T-cell (primary cell): Measurements from ENCODE around the gene PJVK. TPM values are rescaled to one million over a fixed set of nuclear protein-coding genes. Genes with fewer than 3 reads are reported as not detected.
"Not testable (repeated sequence)": the region's sequence is repeated elsewhere in the genome, so short reads cannot be mapped to it uniquely, and the experiment has no call there.

Experiments used
- ATAC-seq, 4 experiments: fragments of 200-7000 bp in 3 of 4; fragments of 150-1000 bp in 1 of 4; cut with Tn5 transposase; replicated peaks in 1 of 4; 1 replicate in 3 of 4; 2 replicates in 1 of 4; pipeline ENCODE4 v1.10.0; 2021; ENCODE audit warnings: moderate library complexity in 3 of 4, mild to moderate bottlenecking in 2 of 4, moderate number of reproducible peaks in 1 of 4
- CTCF ChIA-PET, 2 donors: fragments of 300-600 bp; sonication (Branson Sonifier 250); formaldehyde crosslinking; loops; one replicate each; lab custom pipeline; 2022; ENCODE audit warnings: antibody characterized with exemption in 2 of 2; lab: Charles Lee
- POLR2A ChIA-PET, 2 donors: fragments of 300-600 bp; sonication (Branson Sonifier 250); formaldehyde crosslinking; loops; one replicate each; lab custom pipeline; 2022; ENCODE audit warnings: antibody characterized with exemption in 2 of 2; lab: Charles Lee
- DNase-seq, 35 experiments: peaks; one replicate each; pipeline versions ENCODE4 v3.0.0 to v3.0.0-alpha.2; 2013 to 2023
- H3K27ac ChIP-seq: one replicate; pipeline ENCODE4 v1.5.1; 2013; ENCODE audit warnings: low read length
- H3K27me3 ChIP-seq, 2 experiments: replicated peaks in 1 of 2; 1 replicate in 1 of 2; 2 replicates in 1 of 2; pipeline versions ENCODE4 v1.6.1 to v1.7.0; 2013; ENCODE audit warnings: low read length in 1 of 2, mixed read lengths in 1 of 2; ENCODE audit not compliant: control insufficient read depth in 2 of 2, insufficient read depth in 2 of 2; ENCODE audit errors: extremely low read depth in 1 of 2
- H3K36me3 ChIP-seq, 2 donors: 1 replicate in 1 of 2; 2 replicates in 1 of 2; pipeline versions ENCODE4 v1.6.1 to v1.7.0; 2013; ENCODE audit warnings: low read length in 1 of 2; ENCODE audit not compliant: control insufficient read depth in 2 of 2, insufficient read depth in 1 of 2; ENCODE audit errors: extremely low read depth in 1 of 2
- H3K4me1 ChIP-seq, 2 experiments: 1 replicate in 1 of 2; 2 replicates in 1 of 2; pipeline versions ENCODE4 v1.6.1 to v1.7.0; 2013; ENCODE audit warnings: low read length in 2 of 2, mixed read lengths in 1 of 2; ENCODE audit not compliant: insufficient read depth in 2 of 2, control insufficient read depth in 1 of 2; ENCODE audit errors: extremely low read depth in 1 of 2
- H3K4me3 ChIP-seq, 2 donors: 1 replicate in 1 of 2; 2 replicates in 1 of 2; pipeline versions ENCODE4 v1.5.1 to v1.7.0; 2013; ENCODE audit warnings: mild to moderate bottlenecking in 2 of 2, low read length in 1 of 2, moderate library complexity in 1 of 2; ENCODE audit not compliant: control insufficient read depth in 1 of 2; ENCODE audit errors: extremely low read depth in 1 of 2
- H3K9me3 ChIP-seq: 2 replicates; pipeline ENCODE4 v1.7.0; 2013
- H3K27ac Mint-ChIP-seq, 2 donors: one replicate each; pipeline ENCODE4 v1.8.0; 2020 to 2021; ENCODE audit warnings: mild to moderate bottlenecking in 2 of 2, mixed read lengths in 2 of 2
- H3K27me3 Mint-ChIP-seq, 2 donors: one replicate each; pipeline ENCODE4 v1.8.0; 2021 to 2022; ENCODE audit warnings: mixed read lengths in 2 of 2
- H3K36me3 Mint-ChIP-seq: one replicate; pipeline ENCODE4 v1.8.0; 2021; ENCODE audit warnings: mixed read lengths
- H3K4me1 Mint-ChIP-seq, 3 donors: one replicate each; pipeline ENCODE4 v1.8.0; 2020 to 2022; ENCODE audit warnings: mixed read lengths in 3 of 3, mild to moderate bottlenecking in 1 of 3
- H3K4me3 Mint-ChIP-seq, 3 donors: one replicate each; pipeline ENCODE4 v1.8.0; 2020 to 2022; ENCODE audit warnings: mild to moderate bottlenecking in 3 of 3, mixed read lengths in 3 of 3, moderate library complexity in 3 of 3
- H3K9me3 Mint-ChIP-seq, 3 donors: one replicate each; pipeline ENCODE4 v1.8.0; 2020 to 2022; ENCODE audit warnings: mixed read lengths in 3 of 3
- WGBS: methylation state at CpG from one replicate; pipeline ENCODE4 v1.1.5; 2013; ENCODE audit warnings: missing lambda C conversion rate; ENCODE audit not compliant: insufficient coverage; 5-methylcytosine and 5-hydroxymethylcytosine counted together
- total RNA-seq, 35 experiments: library from RNA in 6 of 35; stranded (reverse) in 6 of 35; fragments of 120-200 nt in 1 of 35; gene quantifications; one replicate each; pipeline versions ENCODE4 v1.2.1 to v1.2.4 and lab custom pipeline; 2013 to 2026

The PJVK gene
- total RNA-seq, 5 donors from 2014 or later (not counting 1 experiment from before 2014, with no cell fraction given) = 1.8 to 5.2 (median 4.3) TPM

DNA sequence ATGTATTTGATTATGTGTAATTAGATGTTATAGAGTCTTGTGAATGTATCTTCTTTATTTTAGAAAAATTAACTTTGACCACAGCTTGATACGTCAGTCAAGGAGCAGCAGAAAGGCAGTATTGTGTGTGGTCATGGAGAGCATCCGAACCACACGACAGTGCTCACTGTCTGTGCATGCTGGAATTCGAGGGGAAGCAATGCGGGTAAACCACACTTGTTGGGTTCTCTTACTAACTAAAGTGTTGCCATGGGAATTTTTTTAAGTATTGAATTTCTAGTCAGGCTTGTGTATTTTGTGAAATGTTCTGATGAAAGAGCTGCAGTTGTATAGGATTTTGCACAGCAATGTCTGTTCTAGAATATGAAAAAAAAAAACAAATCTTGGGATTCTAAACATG, 4.8 kb downstream of the PJVK start:
- Mint-ChIP-seq H3K4me3 (no peak overlapping the region), H3K4me1 (peaks cover 0 to 8% (median 4%) of the 10 kb centered on the region in 3 donors), H3K27me3 (no peaks in the 10 kb centered on the region), H3K27ac (no peak overlapping the region), H3K36me3 (no peaks in the 10 kb centered on the region), H3K9me3 (no peaks in the 10 kb centered on the region)
- H3K27ac ChIP-seq = no peak overlapping the region
- DNase-seq (no peak), ATAC-seq (no peak)
- H3K4me1 ChIP-seq = peaks cover 0 to 8% of the 10 kb centered on the region in 2 experiments
- H3K36me3 ChIP-seq = no peaks in the 10 kb centered on the region
- no peaks in the 10 kb centered on the region for H3K27me3 ChIP-seq
- WGBS = 86% methylated on average over 3 of the region's 5 CpGs
- CTCF ChIA-PET = interaction anchor here in 1 of 2 donors (0.8 kb wide), 1 partner anchor 28 kb away, joined by 3 read pairs; no protein-coding TSS in a partner anchor
- POLR2A ChIA-PET = no interaction called here
- H3K9me3 ChIP-seq = no peaks in the 10 kb centered on the region
- H3K4me3 ChIP-seq = no peak overlapping the region

DNA sequence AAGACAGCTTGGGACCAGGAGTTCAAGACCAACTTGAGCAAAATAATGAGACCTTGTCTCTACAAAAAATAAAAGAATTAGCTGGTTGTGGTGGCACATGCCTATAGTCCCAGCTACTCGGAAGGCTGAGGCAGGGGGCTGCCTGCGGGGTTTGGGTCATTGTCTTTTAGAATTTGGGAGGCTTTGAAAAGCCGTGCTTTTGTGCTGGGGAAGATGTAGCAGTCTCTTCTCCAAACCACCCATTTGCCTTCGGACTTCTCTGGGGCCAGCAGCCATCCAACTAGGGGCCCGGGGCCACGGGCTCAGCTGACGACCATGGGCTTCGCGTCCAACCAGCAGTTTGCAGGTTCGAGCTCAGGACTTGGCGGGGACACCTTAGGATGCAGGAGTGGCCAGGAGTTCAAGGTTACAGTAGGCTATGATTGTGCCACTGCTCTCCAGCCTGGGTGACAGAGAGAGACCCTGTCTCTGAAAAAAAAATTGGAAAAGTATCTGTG, 6.3 kb downstream of the PJVK start:
- ChIA-PET CTCF (no interaction called here), POLR2A (no interaction called here)
- Histone ChIP-seq H3K4me1 (no peaks in the 10 kb centered on the region), H3K27me3 (no peaks in the 10 kb centered on the region), H3K27ac (no peak overlapping the region), H3K9me3 (no peaks in the 10 kb centered on the region), H3K36me3 (no peaks in the 10 kb centered on the region), H3K4me3 (no peak overlapping the region)
- Mint-ChIP-seq H3K27ac (no peak overlapping the region), H3K9me3 (no peaks in the 10 kb centered on the region), H3K36me3 (no peaks in the 10 kb centered on the region), H3K27me3 (no peaks in the 10 kb centered on the region), H3K4me1 (peaks cover 0 to under 1% (median 0%) of the 10 kb centered on the region in 3 donors), H3K4me3 (no peak overlapping the region)
- DNase-seq = no peak
- no peak for ATAC-seq
- 92% methylated on average over 2 of the region's 11 CpGs for WGBS

DNA sequence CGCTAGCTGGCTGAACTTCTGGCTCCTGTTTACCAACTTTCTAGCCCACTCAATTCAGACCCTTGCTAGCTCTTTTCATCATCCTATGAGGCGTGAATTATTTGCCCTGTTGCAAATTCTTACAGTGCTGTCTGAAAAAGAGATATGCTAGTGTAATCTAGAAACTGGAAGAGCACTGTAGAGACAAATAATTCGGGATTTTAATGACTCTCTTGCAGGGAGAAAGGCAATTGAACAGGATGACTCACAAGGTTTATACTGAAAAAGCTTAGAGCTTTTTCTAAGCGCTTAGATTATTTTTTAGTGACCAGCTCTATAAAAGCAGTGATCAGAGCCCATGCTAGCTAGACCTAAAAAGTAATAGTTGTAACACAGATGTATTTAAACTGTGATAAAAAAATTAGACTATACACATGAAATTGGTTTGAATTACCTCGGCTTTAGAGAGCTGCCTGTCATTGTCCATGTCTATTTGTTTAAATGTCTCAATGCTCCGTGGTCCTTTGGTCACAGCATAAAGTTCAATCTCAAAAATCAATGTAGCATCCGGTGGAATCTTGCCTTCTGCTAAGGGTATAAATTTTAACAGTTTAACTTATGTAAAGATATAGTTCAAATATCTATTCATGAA, 18.2 kb downstream of the PJVK start:
- Histone ChIP-seq H3K4me1 (no peaks in the 10 kb centered on the region), H3K9me3 (no peaks in the 10 kb centered on the region), H3K27me3 (no peaks in the 10 kb centered on the region), H3K4me3 (no peak overlapping the region), H3K27ac (no peak overlapping the region), H3K36me3 (peaks cover 0 to 3% of the 10 kb centered on the region in 2 donors)
- DNase-seq (no peak), ATAC-seq (no peak)
- Mint-ChIP-seq H3K36me3 (peaks cover 4% of the 10 kb centered on the region), H3K9me3 (no peaks in the 10 kb centered on the region), H3K4me3 (no peak overlapping the region), H3K27me3 (no peaks in the 10 kb centered on the region), H3K27ac (no peak overlapping the region), H3K4me1 (no peaks in the 10 kb centered on the region)
- WGBS = 100% methylated on average over 3 of the region's 7 CpGs
- POLR2A ChIA-PET = interaction anchor here in 1 of 2 donors (1.0 kb wide), 1 partner anchor 18 kb away, joined by 3 read pairs; the partner anchor contains the start of genes PJVK and PRKRA
- CTCF ChIA-PET = interaction anchor here in 1 of 2 donors (0.6 kb wide), 1 partner anchor 1325 kb away, joined by 4 read pairs; no protein-coding TSS in a partner anchor

DNA sequence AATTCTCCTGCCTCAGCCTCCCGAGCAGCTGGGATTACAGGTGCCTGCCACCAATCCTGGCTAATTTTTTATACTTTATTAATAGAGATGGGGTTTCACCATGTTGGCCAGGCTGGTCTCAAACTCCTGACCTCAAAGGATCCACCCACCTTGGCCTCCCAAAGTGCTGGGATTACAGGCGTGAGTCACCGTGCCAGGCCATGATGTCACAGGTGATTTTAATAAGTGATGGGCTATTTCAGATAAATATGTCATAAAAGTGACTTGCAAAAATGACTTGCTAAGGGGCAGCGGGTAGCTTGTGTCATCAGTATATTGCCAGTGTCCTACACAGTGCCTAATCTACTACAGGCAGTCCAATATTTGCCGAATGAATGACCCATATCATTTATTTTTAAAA, 20.1 kb downstream of the PJVK start:
- ATAC-seq, CTCF ChIA-PET, H3K4me1 ChIP-seq, H3K27me3 Mint-ChIP-seq, H3K36me3 ChIP-seq, H3K4me3 ChIP-seq, H3K9me3 ChIP-seq, H3K4me3 Mint-ChIP-seq, H3K36me3 Mint-ChIP-seq, H3K27ac ChIP-seq, H3K27me3 ChIP-seq, H3K4me1 Mint-ChIP-seq, DNase-seq, H3K27ac Mint-ChIP-seq, H3K9me3 Mint-ChIP-seq: not testable (repeated sequence)
- no CpG with 5 or more reads among the region's 5 CpGs for WGBS
- POLR2A ChIA-PET = interaction anchor here in 1 of 2 donors (0.7 kb wide), 1 partner anchor 20 kb away, joined by 6 read pairs; the partner anchor contains the start of genes PJVK and PRKRA

DNA sequence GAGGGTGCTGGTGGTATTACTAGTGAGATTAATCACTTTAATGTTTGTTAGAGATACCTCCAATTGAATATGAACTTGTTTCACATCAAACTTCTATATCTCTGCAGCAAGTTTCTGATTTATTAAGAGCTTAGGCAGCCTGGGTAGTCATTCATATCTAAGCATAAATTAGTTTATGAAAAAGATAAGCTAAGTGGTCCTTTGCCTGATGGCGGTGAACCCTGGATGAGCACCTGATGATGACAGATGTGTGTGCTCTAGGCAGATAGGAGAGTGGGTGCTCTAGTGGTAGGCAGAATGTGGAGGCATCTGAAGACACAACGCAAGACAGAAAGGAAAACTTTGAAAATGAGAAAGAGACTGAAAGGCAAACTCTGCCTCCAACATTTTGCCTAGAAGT, 22.2 kb downstream of the PJVK start:
- Mint-ChIP-seq H3K36me3 (no peaks in the 10 kb centered on the region), H3K27me3 (no peaks in the 10 kb centered on the region), H3K4me1 (peaks cover 3 to 9% (median 4%) of the 10 kb centered on the region in 3 donors), H3K9me3 (no peaks in the 10 kb centered on the region), H3K4me3 (no peak overlapping the region), H3K27ac (no peak overlapping the region)
- Histone ChIP-seq H3K9me3 (no peaks in the 10 kb centered on the region), H3K4me3 (no peak overlapping the region), H3K27me3 (no peaks in the 10 kb centered on the region), H3K27ac (no peak overlapping the region), H3K36me3 (no peaks in the 10 kb centered on the region), H3K4me1 (peaks cover 3 to 7% of the 10 kb centered on the region in 2 experiments)
- WGBS = 100% methylated on average over 1 of the region's 2 CpGs
- ChIA-PET CTCF (interaction anchor here in 1 of 2 donors (1.0 kb wide), 1 partner anchor 20 kb away, joined by 3 read pairs; no protein-coding TSS in a partner anchor), POLR2A (interaction anchor here (0.6 kb wide), 2 partner anchors 26 to 100 kb away, joined by 3 to 4 read pairs; no protein-coding TSS in a partner anchor)
- DNase-seq = no peak
- ATAC-seq = no peak

DNA sequence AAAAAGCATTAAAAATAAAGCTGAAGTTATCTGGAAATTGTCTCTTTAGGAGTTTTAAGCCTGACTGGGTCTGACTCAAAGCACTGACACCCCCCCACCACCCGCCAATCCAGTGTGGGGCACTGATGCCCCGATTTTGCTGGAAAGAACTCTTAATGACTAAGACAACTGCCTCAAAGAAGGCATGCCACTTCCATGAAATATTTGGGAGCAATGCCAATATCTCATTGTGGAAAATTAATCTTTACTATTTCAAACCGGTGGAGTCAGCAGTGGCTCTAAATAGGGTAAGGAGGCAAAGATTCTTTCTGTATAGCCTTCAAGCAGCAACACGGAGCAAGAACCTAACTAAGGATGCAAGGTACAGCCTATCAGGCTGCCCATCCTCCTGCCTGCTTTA, 22.8 kb downstream of the PJVK start:
- H3K4me1 ChIP-seq = peaks cover 3 to 10% of the 10 kb centered on the region in 2 experiments
- Mint-ChIP-seq H3K27ac (no peak overlapping the region), H3K27me3 (no peaks in the 10 kb centered on the region), H3K4me1 (peaks cover 7 to 13% (median 10%) of the 10 kb centered on the region in 3 donors), H3K36me3 (no peaks in the 10 kb centered on the region), H3K4me3 (no peak overlapping the region), H3K9me3 (no peaks in the 10 kb centered on the region)
- no peak for DNase-seq
- no peak overlapping the region for H3K4me3 ChIP-seq
- no peak overlapping the region for H3K27ac ChIP-seq
- H3K9me3 ChIP-seq = no peaks in the 10 kb centered on the region
- ChIA-PET CTCF (interaction anchor here in 1 of 2 donors (0.8 to 1.0 kb wide), 2 partner anchors 19 to 21 kb away, joined by 3 read pairs; no protein-coding TSS in a partner anchor), POLR2A (interaction anchor here (0.6 to 1.3 kb wide), 2 partner anchors 23 to 27 kb away, joined by 4 read pairs; partner anchors contain the start of genes PJVK (in 1 of the 2) and PRKRA (in 1 of the 2))
- no peaks in the 10 kb centered on the region for H3K36me3 ChIP-seq
- 93% methylated on average over 3 of the region's 4 CpGs for WGBS
- ATAC-seq = no peak
- no peaks in the 10 kb centered on the region for H3K27me3 ChIP-seq
